Measurements from ENCODE around the gene ITIH4.

ITIH4 gene

GRCh38 chr3:52796411-52796810, 34.1 kb downstream of the ITIH4 start:
- TF ChIP-seq CTCF (IDR thresholded peaks at IDR 0.05; ENCODE audit: insufficient read depth, low read length, missing control alignments) = no peak

GRCh38 chr3:52795298-52795900, 35.1 kb downstream of the ITIH4 start:
- POLR2A ChIA-PET = no interaction called here
- H3K4me3 ChIP-seq (ENCODE audit: low read depth, low read length) = no peak overlapping the region
- CTCF ChIA-PET = interaction anchor here (1.7 kb wide), 1 partner anchor 26 kb away, joined by 7 read pairs; no protein-coding TSS in a partner anchor
- DNase-seq (ENCODE audit: low read depth, low spot score) = no peak
- TF ChIP-seq CTCF (IDR thresholded peaks at IDR 0.05; ENCODE audit: insufficient read depth, low read length, missing control alignments) = no peak

More at GRCh38 chr3:52796411-52796810, 34.1 kb downstream of the ITIH4 start:
- POLR2A ChIA-PET = no interaction called here
- DNase-seq (ENCODE audit: low read depth, low spot score) = no peak
- CTCF ChIA-PET = interaction anchor here (0.9 to 1.2 kb wide), 2 partner anchors 23 to 52 kb away, joined by 3 to 4 read pairs; no protein-coding TSS in a partner anchor
- H3K4me3 ChIP-seq (ENCODE audit: low read depth, low read length) = no peak overlapping the region

- ChIA-PET CTCF (interaction anchor here (1.1 to 1.7 kb wide), 2 partner anchors 27 to 113 kb away, joined by 3 to 7 read pairs; no protein-coding TSS in a partner anchor), POLR2A (no interaction called here)
Measured at GRCh38 chr3:52794612-52795099, 35.8 kb downstream of the ITIH4 start, which contains the start of gene ITIH3. Gene ITIH3 (plus strand): TSS chr3:52794796. CDS start chr3:52794804, 8 bp downstream.

GRCh38 chr3:52793702-52794611, 36.5 kb downstream of the ITIH4 start:
- ChIA-PET POLR2A (no interaction called here), CTCF (interaction anchor here (1.1 to 1.7 kb wide), 3 partner anchors 18 to 114 kb away, joined by 3 to 7 read pairs (median 3); no protein-coding TSS in a partner anchor)
- no peak for TF ChIP-seq CTCF (IDR thresholded peaks at IDR 0.05; ENCODE audit: insufficient read depth, low read length, missing control alignments)
- no peak overlapping the region for H3K4me3 ChIP-seq (ENCODE audit: low read depth, low read length)
- DNase-seq (ENCODE audit: low read depth, low spot score) = no peak

More at GRCh38 chr3:52794612-52795099, 35.8 kb downstream of the ITIH4 start, which contains the start of gene ITIH3:
- no peak within 1 kb of the TSS for H3K4me3 ChIP-seq (ENCODE audit: low read depth, low read length)
- no peak for DNase-seq (ENCODE audit: low read depth, low spot score)
- TF ChIP-seq CTCF (IDR thresholded peaks at IDR 0.05; ENCODE audit: insufficient read depth, low read length, missing control alignments) = no peak

GRCh38 chr3:52792961-52793695, 37.3 kb downstream of the ITIH4 start:
- ChIA-PET POLR2A (no interaction called here), CTCF (interaction anchor here (1.5 kb wide), 1 partner anchor 19 kb away, joined by 3 read pairs; no protein-coding TSS in a partner anchor)
- no peak for TF ChIP-seq CTCF (IDR thresholded peaks at IDR 0.05; ENCODE audit: insufficient read depth, low read length, missing control alignments)
- no peak overlapping the region for H3K4me3 ChIP-seq (ENCODE audit: low read depth, low read length)
- no peak for DNase-seq (ENCODE audit: low read depth, low spot score)
